H9 (cell line): ENCODE results near the gene NRG2. TPM values are rescaled to one million over a fixed set of nuclear protein-coding genes. Genes with fewer than 3 reads are reported as not detected.

Experiments used
- DNase-seq: peaks from one replicate; pipeline ENCODE4 v3.0.0-alpha.2; 2017
- H2AFZ ChIP-seq: one replicate; pipeline ENCODE4 v1.6.1; 2013; ENCODE audit warnings: mild to moderate bottlenecking, low read length, control low read depth, moderate library complexity
- H2AK5ac ChIP-seq: 2 replicates; pipeline ENCODE4 v1.6.1; 2013; ENCODE audit warnings: low read length, control low read depth, mixed read lengths; ENCODE audit not compliant: insufficient read length
- H2BK120ac ChIP-seq: one replicate; pipeline ENCODE4 v1.6.1; 2013; ENCODE audit warnings: low read depth, mild to moderate bottlenecking, low read length, control low read depth, inconsistent platforms; ENCODE audit not compliant: poor library complexity, severe bottlenecking
- H2BK12ac ChIP-seq: 2 replicates; pipeline ENCODE4 v1.6.1; 2013; ENCODE audit warnings: low read length, control low read depth, mixed read lengths, low read depth; ENCODE audit not compliant: insufficient read length
- H2BK15ac ChIP-seq: 2 replicates; pipeline ENCODE4 v1.6.1; 2013; ENCODE audit warnings: low read depth, low read length, control low read depth
- H2BK20ac ChIP-seq: one replicate; pipeline ENCODE4 v1.6.1; 2013; ENCODE audit warnings: low read depth, mild to moderate bottlenecking, low read length, control low read depth, inconsistent platforms; ENCODE audit not compliant: poor library complexity, severe bottlenecking
- H2BK5ac ChIP-seq: 2 replicates; pipeline ENCODE4 v1.6.1; 2013; ENCODE audit warnings: low read length, control low read depth, mixed read lengths; ENCODE audit not compliant: insufficient read length
- H3K14ac ChIP-seq: 2 replicates; pipeline ENCODE4 v1.6.1; 2013; ENCODE audit warnings: low read length, control low read depth; ENCODE audit not compliant: insufficient read depth
- H3K18ac ChIP-seq: 2 replicates; pipeline ENCODE4 v1.6.1; 2013; ENCODE audit warnings: low read depth, mild to moderate bottlenecking, mixed read lengths, low read length, control low read depth; ENCODE audit not compliant: insufficient read length
- H3K23ac ChIP-seq: 2 replicates; pipeline ENCODE4 v1.6.1; 2013; ENCODE audit warnings: low read length, control low read depth, mixed read lengths, low read depth; ENCODE audit not compliant: insufficient read length
- H3K23me2 ChIP-seq: 2 replicates; pipeline ENCODE4 v1.6.1; 2013; ENCODE audit warnings: low read depth, mild to moderate bottlenecking, mixed read lengths, low read length, control low read depth; ENCODE audit not compliant: insufficient read length, poor library complexity, severe bottlenecking
- H3K27ac ChIP-seq: 2 replicates; pipeline ENCODE4 v1.5.1; 2013; ENCODE audit warnings: low read length, control low read depth, mixed read lengths, low read depth; ENCODE audit not compliant: insufficient read length
- H3K27me3 ChIP-seq: 2 replicates; pipeline ENCODE4 v1.6.1; 2013; ENCODE audit warnings: low read length, control low read depth, inconsistent platforms; ENCODE audit not compliant: insufficient read depth
- H3K4ac ChIP-seq: 2 replicates; pipeline ENCODE4 v1.6.1; 2013; ENCODE audit warnings: low read depth, mild to moderate bottlenecking, control low read depth, inconsistent platforms, low read length, moderate library complexity
- H3K4me1 ChIP-seq: 2 replicates; pipeline ENCODE4 v1.6.1; 2013; ENCODE audit warnings: low read length, control low read depth, inconsistent platforms; ENCODE audit not compliant: insufficient read depth
- H3K4me2 ChIP-seq: 2 replicates; pipeline ENCODE4 v1.6.1; 2013; ENCODE audit warnings: low read length, control low read depth, mixed read lengths; ENCODE audit not compliant: insufficient read length, insufficient read depth
- H3K56ac ChIP-seq: 2 replicates; pipeline ENCODE4 v1.6.1; 2013; ENCODE audit warnings: low read depth, mild to moderate bottlenecking, mixed read lengths, low read length, control low read depth; ENCODE audit not compliant: insufficient read length
- H3K79me1 ChIP-seq: 2 replicates; pipeline ENCODE4 v1.6.1; 2013; ENCODE audit warnings: low read depth, mild to moderate bottlenecking, moderate library complexity, low read length, control low read depth, inconsistent platforms; ENCODE audit not compliant: insufficient read depth, poor library complexity, severe bottlenecking
- H3K79me2 ChIP-seq: 2 replicates; pipeline ENCODE4 v1.6.1; 2013; ENCODE audit warnings: low read length, control low read depth, inconsistent platforms; ENCODE audit not compliant: insufficient read depth
- H3K9ac ChIP-seq: 2 replicates; pipeline ENCODE4 v1.6.1; 2013; ENCODE audit warnings: low read length, control low read depth, mixed read lengths; ENCODE audit not compliant: insufficient read length; ENCODE audit errors: extremely low read depth
- H3K9me3 ChIP-seq: one replicate; pipeline ENCODE4 v1.6.1; 2013; ENCODE audit warnings: low read depth, low read length, inconsistent platforms; ENCODE audit not compliant: control insufficient read depth
- H3T11ph ChIP-seq: one replicate; pipeline ENCODE4 v1.6.1; 2013; ENCODE audit warnings: mild to moderate bottlenecking, low read length, control low read depth, inconsistent platforms
- H4K20me1 ChIP-seq: one replicate; pipeline ENCODE4 v1.6.1; 2013; ENCODE audit not compliant: control insufficient read depth, insufficient read length, insufficient read depth
- H4K5ac ChIP-seq: 2 replicates; pipeline ENCODE4 v1.6.1; 2013; ENCODE audit warnings: low read depth, mild to moderate bottlenecking, mixed read lengths, low read length, control low read depth; ENCODE audit not compliant: insufficient read length
- H4K8ac ChIP-seq: replicated peaks from 2 replicates; pipeline ENCODE4 v1.6.1; 2013; ENCODE audit warnings: low read length, control low read depth, mixed read lengths, low read depth; ENCODE audit not compliant: insufficient read length
- H4K91ac ChIP-seq: 2 replicates; pipeline ENCODE4 v1.6.1; 2013; ENCODE audit warnings: low read depth, mild to moderate bottlenecking, moderate library complexity, mixed read lengths, low read length, control low read depth; ENCODE audit not compliant: insufficient read length
- H3K27ac Mint-ChIP-seq, 3 experiments: 2 replicates in 2 of 3; 3 replicates in 1 of 3; pipeline ENCODE4 v1.8.0; 2020 to 2021; ENCODE audit warnings: mixed read lengths in 3 of 3, mild to moderate bottlenecking in 1 of 3, moderate library complexity in 1 of 3
- H3K27me3 Mint-ChIP-seq: 2 replicates; pipeline ENCODE4 v1.8.0; 2021; ENCODE audit warnings: low read depth, mild to moderate bottlenecking, moderate library complexity, mixed read lengths
- H3K36me3 Mint-ChIP-seq, 3 experiments: 2 replicates in 2 of 3; 3 replicates in 1 of 3; pipeline ENCODE4 v1.8.0; 2020 to 2021; ENCODE audit warnings: low read depth in 3 of 3, mixed read lengths in 3 of 3; ENCODE audit not compliant: insufficient read depth in 1 of 3
- H3K4me1 Mint-ChIP-seq, 2 experiments: 2 replicates each; pipeline ENCODE4 v1.8.0; 2020; ENCODE audit warnings: mixed read lengths in 2 of 2
- H3K4me3 Mint-ChIP-seq, 2 experiments: 2 replicates in 1 of 2; 3 replicates in 1 of 2; pipeline ENCODE4 v1.8.0; 2020 to 2021; ENCODE audit warnings: mild to moderate bottlenecking in 2 of 2, mixed read lengths in 2 of 2, moderate library complexity in 1 of 2
- H3K9me3 Mint-ChIP-seq, 2 experiments: 2 replicates in 1 of 2; 3 replicates in 1 of 2; pipeline ENCODE4 v1.8.0; 2020; ENCODE audit warnings: mild to moderate bottlenecking in 2 of 2, mixed read lengths in 2 of 2, moderate library complexity in 1 of 2
- CTCF ChIP-seq: fragments of 200-600 bp; sonication (generic); conservative IDR thresholded peaks from 3 replicates; pipeline ENCODE4 v1.8.0; 2021; ENCODE audit warnings: antibody characterized with exemption, mild to moderate bottlenecking
- WGBS: extraction: QIAGEN DNeasy Blood & Tissue Kit; methylation state at CpG from one replicate; pipeline ENCODE4 v1.1.7; 2013; ENCODE audit warnings: missing lambda C conversion rate, low lambda C conversion rate, mixed read lengths; ENCODE audit not compliant: insufficient read length; ENCODE audit errors: extremely low coverage; 5-methylcytosine and 5-hydroxymethylcytosine counted together
- total RNA-seq: library from RNA; stranded (reverse); gene quantifications from 2 replicates; pipeline ENCODE4 v1.2.1, GENCODE V29; 2021

NRG2 gene
- total RNA-seq, 1 experiment from 2014 or later = not detected

GRCh38 chr5:140011297-140011802 lies 31.7 kb downstream of the NRG2 start:
- Histone ChIP-seq H3K23me2 (no peaks in the 10 kb centered on the region), H4K20me1 (no peaks in the 10 kb centered on the region), H2BK120ac (no peak overlapping the region), H2BK15ac (no peak overlapping the region), H3K27me3 (no peaks in the 10 kb centered on the region), H2AK5ac (no peak overlapping the region), H3K4me2 (no peak overlapping the region), H2BK5ac (no peak overlapping the region), H4K8ac (no peak overlapping the region), H3K23ac (no peak overlapping the region), H3K4ac (no peak overlapping the region), H4K91ac (no peak overlapping the region), H3K9me3 (no peaks in the 10 kb centered on the region), H2BK20ac (no peak overlapping the region), H3K79me1 (no peaks in the 10 kb centered on the region), H2AFZ (no peak overlapping the region), H2BK12ac (no peak overlapping the region), H3K9ac (no peak overlapping the region), H3K14ac (no peak overlapping the region), H3K27ac (no peak overlapping the region), H3T11ph (no peak overlapping the region), H3K79me2 (no peaks in the 10 kb centered on the region), H4K5ac (no peak overlapping the region), H3K18ac (no peak overlapping the region), H3K4me1 (no peaks in the 10 kb centered on the region), H3K56ac (no peak overlapping the region)
- TF ChIP-seq CTCF = no peak
- Mint-ChIP-seq H3K9me3 (no peaks in the 10 kb centered on the region), H3K4me3 (no peak overlapping the region), H3K4me1 (no peaks in the 10 kb centered on the region), H3K27ac (no peak overlapping the region), H3K27me3 (peaks cover 30% of the 10 kb centered on the region), H3K36me3 (no peaks in the 10 kb centered on the region)
- no peak for DNase-seq
- no CpG with 5 or more reads among the region's 3 CpGs for WGBS
